Type B pancreatic cell (in vitro differentiated cells): ENCODE data around the gene CCDC183. TPM values are rescaled to one million over a fixed set of nuclear protein-coding genes. Genes with fewer than 3 reads are reported as not detected.
"Not testable (repeated sequence)": the region's sequence is repeated elsewhere in the genome, so short reads cannot be mapped to it uniquely, and the experiment has no call there.

Source experiments
- DNase-seq: peaks from one replicate; pipeline ENCODE4 v3.0.0; 2021; ENCODE audit warnings: mixed read lengths; ENCODE audit not compliant: unreplicated experiment; ENCODE audit errors: extremely low spot score
- H3K27ac Mint-ChIP-seq: 2 replicates; pipeline ENCODE4 v1.8.0; 2021; ENCODE audit warnings: mild to moderate bottlenecking, mixed read lengths
- H3K27me3 Mint-ChIP-seq: 2 replicates; pipeline ENCODE4 v1.8.0; 2021; ENCODE audit warnings: mixed read lengths
- H3K36me3 Mint-ChIP-seq: 2 replicates; pipeline ENCODE4 v1.8.0; 2021; ENCODE audit warnings: mixed read lengths
- H3K4me1 Mint-ChIP-seq: one replicate; pipeline ENCODE4 v1.8.0; 2021; ENCODE audit warnings: mixed read lengths; ENCODE audit not compliant: unreplicated experiment
- H3K4me3 Mint-ChIP-seq: 2 replicates; pipeline ENCODE4 v1.8.0; 2021; ENCODE audit warnings: mild to moderate bottlenecking, mixed read lengths
- H3K9me3 Mint-ChIP-seq: 2 replicates; pipeline ENCODE4 v1.8.0; 2021; ENCODE audit warnings: mixed read lengths
- total RNA-seq: library from RNA; stranded (reverse); gene quantifications from 2 replicates; pipeline ENCODE4 v1.2.1, GENCODE V29; 2021; ENCODE audit warnings: low replicate concordance
- TF ChIP-seq, protein P1 (sequence below): fragments of 200-600 bp; sonication (generic); conservative IDR thresholded peaks from 2 replicates; pipeline ENCODE4 v1.5.0; 2021; ENCODE audit warnings: antibody characterized with exemption, mild to moderate bottlenecking

Gene CCDC183
- total RNA-seq, 1 donor from 2014 or later, result 2.9 TPM

- no peak for DNase-seq
- Mint-ChIP-seq H3K9me3 (no peaks in the 10 kb centered on the region), H3K4me3 (no peak overlapping the region), H3K4me1 (peaks cover 8% of the 10 kb centered on the region), H3K36me3 (no peaks in the 10 kb centered on the region), H3K27ac (no peak overlapping the region), H3K27me3 (peaks cover 8% of the 10 kb centered on the region)
- TF ChIP-seq, protein P1, sequence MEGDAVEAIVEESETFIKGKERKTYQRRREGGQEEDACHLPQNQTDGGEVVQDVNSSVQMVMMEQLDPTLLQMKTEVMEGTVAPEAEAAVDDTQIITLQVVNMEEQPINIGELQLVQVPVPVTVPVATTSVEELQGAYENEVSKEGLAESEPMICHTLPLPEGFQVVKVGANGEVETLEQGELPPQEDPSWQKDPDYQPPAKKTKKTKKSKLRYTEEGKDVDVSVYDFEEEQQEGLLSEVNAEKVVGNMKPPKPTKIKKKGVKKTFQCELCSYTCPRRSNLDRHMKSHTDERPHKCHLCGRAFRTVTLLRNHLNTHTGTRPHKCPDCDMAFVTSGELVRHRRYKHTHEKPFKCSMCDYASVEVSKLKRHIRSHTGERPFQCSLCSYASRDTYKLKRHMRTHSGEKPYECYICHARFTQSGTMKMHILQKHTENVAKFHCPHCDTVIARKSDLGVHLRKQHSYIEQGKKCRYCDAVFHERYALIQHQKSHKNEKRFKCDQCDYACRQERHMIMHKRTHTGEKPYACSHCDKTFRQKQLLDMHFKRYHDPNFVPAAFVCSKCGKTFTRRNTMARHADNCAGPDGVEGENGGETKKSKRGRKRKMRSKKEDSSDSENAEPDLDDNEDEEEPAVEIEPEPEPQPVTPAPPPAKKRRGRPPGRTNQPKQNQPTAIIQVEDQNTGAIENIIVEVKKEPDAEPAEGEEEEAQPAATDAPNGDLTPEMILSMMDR, result no peak
Measured at GRCh38 chr9:136762221-136762691, 33.9 kb upstream of the CCDC183 start.

DNA sequence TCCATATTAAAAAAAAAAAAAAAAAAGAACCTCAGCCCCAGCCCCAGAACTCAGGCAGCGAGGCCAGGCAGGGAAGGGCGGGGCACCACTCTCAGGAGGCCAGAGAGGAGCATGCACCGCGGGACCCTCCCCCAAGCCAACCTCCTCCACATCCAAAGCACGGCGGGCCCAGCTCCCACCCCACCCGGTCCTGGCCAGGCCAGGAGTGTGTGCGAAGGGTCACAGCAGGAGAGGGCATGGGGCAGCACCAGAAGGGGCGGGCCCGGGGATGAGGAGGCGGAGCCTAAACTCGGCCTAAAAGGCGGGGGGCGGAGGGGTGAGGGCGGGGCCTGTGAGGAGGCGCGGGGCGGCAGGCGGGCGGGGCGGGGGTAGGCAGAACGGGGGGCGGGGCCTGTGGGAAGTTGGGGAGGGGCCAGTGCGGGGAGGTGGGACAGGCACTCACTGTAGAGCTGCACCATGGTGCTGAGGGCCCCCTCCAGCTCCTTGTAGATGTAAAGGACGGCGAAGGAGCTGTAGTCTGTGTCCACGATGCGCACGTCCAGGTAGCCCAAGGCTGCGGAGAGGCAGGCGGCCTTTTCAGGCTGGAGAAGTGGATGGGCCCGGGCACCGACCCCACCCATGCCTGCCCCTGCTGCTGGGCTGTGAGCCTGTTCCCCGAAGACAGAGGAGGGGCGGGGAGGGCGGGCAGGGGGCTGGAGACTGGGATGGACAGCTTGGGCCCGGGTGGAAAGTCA, 33.1 kb upstream of the CCDC183 start:
- Mint-ChIP-seq H3K36me3 (no peaks in the 10 kb centered on the region), H3K27ac (no peak overlapping the region), H3K27me3 (peaks cover 13% of the 10 kb centered on the region), H3K4me1 (peaks cover 8% of the 10 kb centered on the region), H3K4me3 (no peak overlapping the region), H3K9me3 (no peaks in the 10 kb centered on the region)
- TF ChIP-seq, protein P1, result no peak
- no peak for DNase-seq

DNA sequence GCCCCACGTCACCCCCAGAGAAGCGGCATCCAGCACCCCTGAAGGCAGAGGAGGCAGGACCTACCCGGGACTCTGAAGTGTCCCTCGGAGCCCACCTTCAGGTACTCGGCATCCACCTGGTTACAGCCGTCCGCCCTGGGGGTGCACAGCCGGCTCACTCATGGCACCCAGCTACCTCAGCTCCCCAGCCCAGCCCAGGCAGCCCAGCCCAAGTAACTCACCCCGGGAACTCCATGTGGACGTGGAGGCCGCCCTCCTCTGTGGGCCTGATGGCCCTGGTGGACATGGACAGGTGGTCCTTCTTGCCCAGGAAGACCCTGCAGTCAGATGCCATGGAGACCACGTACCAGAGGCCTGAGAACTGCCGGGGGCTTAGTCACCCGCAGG, 32.5 kb upstream of the CCDC183 start:
- no peaks in the 10 kb centered on the region for H3K36me3 Mint-ChIP-seq
- peaks cover 8% of the 10 kb centered on the region for H3K4me1 Mint-ChIP-seq
- DNase-seq, result no peak
- H3K4me3 Mint-ChIP-seq, result no peak overlapping the region
- peaks cover 13% of the 10 kb centered on the region for H3K27me3 Mint-ChIP-seq
- H3K9me3 Mint-ChIP-seq, result no peaks in the 10 kb centered on the region
- TF ChIP-seq, protein P1, result no peak
- no peak overlapping the region for H3K27ac Mint-ChIP-seq

- H3K27ac Mint-ChIP-seq, result no peak within 1 kb of the TSS
- peaks cover 13% of the 10 kb centered on the region for H3K27me3 Mint-ChIP-seq
- H3K4me3 Mint-ChIP-seq, result no peak within 1 kb of the TSS
- H3K4me1 Mint-ChIP-seq, result peaks cover 8% of the 10 kb centered on the region
- TF ChIP-seq, protein P1, result no peak
- H3K9me3 Mint-ChIP-seq, result no peaks in the 10 kb centered on the region
- DNase-seq, result no peak
- no peaks in the 10 kb centered on the region for H3K36me3 Mint-ChIP-seq
Measured at GRCh38 chr9:136764301-136764891, 31.7 kb upstream of the CCDC183 start, which contains the start of gene LCN15. Gene LCN15 (minus strand): TSS chr9:136764518. CDS start chr9:136764488, 30 bp downstream.

DNA sequence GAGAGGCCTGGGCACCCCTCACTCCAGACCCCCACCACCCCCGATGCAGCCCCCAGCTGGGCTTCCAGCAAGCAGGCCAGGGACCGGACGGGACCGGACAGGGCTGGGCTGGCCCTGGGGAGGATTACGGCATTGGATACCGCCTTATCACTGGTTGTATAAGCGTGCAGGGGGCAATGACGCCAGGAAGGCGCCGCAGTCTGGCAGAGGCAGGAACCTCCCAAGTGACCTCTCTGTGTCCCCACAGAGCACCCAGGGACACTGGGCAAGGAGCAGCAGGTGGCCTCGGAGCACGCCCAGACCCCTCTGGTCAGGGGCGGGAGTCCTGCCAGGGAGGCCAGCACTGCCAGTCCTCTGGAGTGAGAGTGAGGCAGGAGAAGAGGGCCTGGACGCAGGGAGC, 31.1 kb upstream of the CCDC183 start:
- no peak for DNase-seq
- H3K27ac Mint-ChIP-seq, result no peak overlapping the region
- no peaks in the 10 kb centered on the region for H3K9me3 Mint-ChIP-seq
- H3K4me3 Mint-ChIP-seq, result no peak overlapping the region
- H3K4me1 Mint-ChIP-seq, result peaks cover 7% of the 10 kb centered on the region
- no peaks in the 10 kb centered on the region for H3K36me3 Mint-ChIP-seq
- TF ChIP-seq, protein P1, result no peak
- peaks cover 13% of the 10 kb centered on the region for H3K27me3 Mint-ChIP-seq

DNA sequence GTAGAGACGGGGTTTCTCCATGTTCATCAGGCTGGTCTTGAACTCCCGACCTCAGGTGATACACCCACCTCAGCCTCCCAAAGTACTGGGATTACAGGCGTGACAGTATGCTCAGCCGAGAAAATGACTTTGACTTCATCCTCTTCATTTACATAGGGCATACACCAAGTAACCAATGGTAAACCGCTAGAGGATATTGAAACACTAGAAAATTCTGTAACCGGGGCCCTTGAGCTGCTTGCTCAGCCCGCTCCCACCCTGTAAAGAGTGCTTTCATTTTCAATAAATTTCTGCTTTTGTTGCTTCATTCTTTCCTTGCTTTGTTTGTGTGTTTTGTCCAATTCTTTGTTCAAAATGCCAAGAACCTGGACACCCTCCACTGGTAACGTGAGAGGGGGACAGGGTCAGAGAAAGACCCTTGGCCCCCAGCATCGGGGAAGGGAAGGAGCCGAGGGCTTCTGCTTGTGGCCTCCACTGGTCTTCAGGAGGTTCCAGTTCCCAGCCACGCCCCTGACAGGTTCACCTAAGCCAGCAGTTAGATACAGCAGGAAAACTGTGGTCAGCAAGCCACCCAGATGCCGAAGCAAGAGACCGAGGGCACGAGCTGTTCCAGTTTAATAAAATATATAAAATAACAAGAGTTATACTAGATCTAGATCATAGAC, 30.3 kb upstream of the CCDC183 start:
- not testable (repeated sequence) for DNase-seq, H3K4me1 Mint-ChIP-seq, H3K9me3 Mint-ChIP-seq, H3K36me3 Mint-ChIP-seq, H3K4me3 Mint-ChIP-seq, H3K27ac Mint-ChIP-seq
- H3K27me3 Mint-ChIP-seq, result peaks cover 13% of the 10 kb centered on the region
